Mucosa of rectum (tissue), 2 donors: ENCODE measurements around the gene MAPK9.

ENCODE experiments used
- H3K27ac ChIP-seq, 2 donors: one replicate each; pipeline ENCODE4 v1.7.0; 2013; ENCODE audit warnings: inconsistent platforms in 2 of 2, low read depth in 2 of 2, low read length in 2 of 2
- H3K27me3 ChIP-seq, 2 donors: one replicate each; pipeline ENCODE4 v1.7.0; 2013; ENCODE audit warnings: low read length in 2 of 2; ENCODE audit not compliant: control insufficient read depth in 2 of 2, insufficient read depth in 2 of 2
- H3K36me3 ChIP-seq, 2 donors: one replicate each; pipeline ENCODE4 v1.7.0; 2013; ENCODE audit warnings: low read length in 2 of 2; ENCODE audit not compliant: control insufficient read depth in 2 of 2, insufficient read depth in 2 of 2
- H3K4me1 ChIP-seq, 2 donors: one replicate each; pipeline ENCODE4 v1.7.0; 2013; ENCODE audit warnings: low read length in 2 of 2, mild to moderate bottlenecking in 1 of 2; ENCODE audit not compliant: control insufficient read depth in 2 of 2, insufficient read depth in 2 of 2
- H3K4me3 ChIP-seq, 2 donors: one replicate each; pipeline ENCODE4 v1.7.0; 2013; ENCODE audit warnings: low read length in 2 of 2
- H3K9ac ChIP-seq, 2 donors: one replicate each; pipeline ENCODE4 v1.7.0; 2013; ENCODE audit warnings: low read length in 2 of 2, low read depth in 1 of 2, mild to moderate bottlenecking in 1 of 2
- H3K9me3 ChIP-seq, 2 donors: one replicate each; pipeline ENCODE4 v1.7.0; 2013; ENCODE audit warnings: low read length in 2 of 2; ENCODE audit not compliant: control insufficient read depth in 2 of 2
- donor health status: healthy.
- donor health status: Normal muscosa, but diverticular disease.

The MAPK9 gene

GRCh38 chr5:180294913-180295555 is 3.2 kb upstream of the MAPK9 start:
- H3K9ac ChIP-seq: no peak overlapping the region

DNA sequence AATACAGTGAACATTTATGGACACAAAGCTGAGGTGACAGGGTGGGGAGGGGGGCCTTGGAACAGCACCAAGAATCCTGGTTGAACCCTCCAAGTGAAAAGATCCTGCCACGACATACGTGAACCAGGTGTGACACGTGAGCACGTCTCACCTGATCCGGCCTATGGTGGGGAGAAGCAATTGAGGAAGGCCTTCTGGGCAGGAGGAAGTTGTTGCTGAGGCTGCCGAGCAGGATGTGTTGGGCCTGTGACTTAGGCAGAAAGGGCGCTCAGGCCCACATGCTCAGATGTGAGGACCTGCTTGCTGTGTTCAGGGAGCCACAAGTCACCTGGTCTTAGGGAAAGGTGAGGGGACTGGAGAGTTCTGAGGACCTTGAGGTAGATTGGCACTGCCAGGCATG is 2.5 kb upstream of the MAPK9 start:
- Histone ChIP-seq H3K9me3 (no peaks in the 10 kb centered on the region), H3K36me3 (peaks cover 0 to 3% of the 10 kb centered on the region in 2 donors), H3K4me3 (no peak overlapping the region), H3K27ac (no peak overlapping the region), H3K27me3 (no peaks in the 10 kb centered on the region), H3K4me1 (peaks cover 7 to 8% of the 10 kb centered on the region in 2 donors), H3K9ac (no peak overlapping the region)

More at GRCh38 chr5:180294913-180295555, 3.2 kb upstream of the MAPK9 start:
- Histone ChIP-seq H3K27me3 (no peaks in the 10 kb centered on the region), H3K4me1 (peaks cover 7 to 8% of the 10 kb centered on the region in 2 donors), H3K9me3 (no peaks in the 10 kb centered on the region), H3K4me3 (no peak overlapping the region), H3K36me3 (peaks cover 0 to 3% of the 10 kb centered on the region in 2 donors), H3K27ac (no peak overlapping the region)

DNA sequence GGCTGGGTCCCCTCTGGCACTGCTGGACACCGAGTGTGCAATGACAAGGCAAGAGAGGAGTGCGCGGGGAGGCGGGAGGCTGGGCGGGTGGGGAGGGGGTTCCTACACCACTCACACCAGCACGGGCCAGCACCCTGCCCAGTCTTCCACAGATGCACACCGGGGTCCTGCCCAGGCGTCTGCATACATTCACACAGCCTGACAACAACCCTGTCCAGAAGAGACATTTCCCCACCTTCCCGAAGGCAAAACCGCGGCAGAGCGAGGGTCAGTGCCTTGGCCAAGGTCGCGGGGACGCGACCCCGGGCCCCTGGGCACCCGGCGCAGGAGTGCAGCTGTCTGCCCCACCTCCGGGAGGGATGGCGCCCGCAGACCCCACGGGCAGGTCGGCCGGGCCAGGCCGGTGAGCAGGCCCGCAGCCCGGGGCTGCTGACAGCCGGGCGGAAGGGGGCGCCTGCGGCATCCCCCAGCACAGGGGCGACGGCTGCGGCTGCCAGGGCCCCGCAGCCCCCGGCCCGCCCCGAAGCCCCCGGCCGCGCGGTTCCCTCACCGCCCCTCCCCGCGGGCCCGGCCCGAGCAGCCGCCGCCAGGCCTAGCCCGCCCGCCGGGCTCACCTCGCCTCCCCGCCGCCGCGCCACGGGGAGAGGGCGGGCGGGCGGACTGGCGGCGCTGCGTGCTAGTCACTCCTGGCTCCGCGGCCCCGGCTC is 496 bp downstream of the MAPK9 start:
- Histone ChIP-seq H3K27ac (no peak overlapping the region), H3K27me3 (no peaks in the 10 kb centered on the region), H3K9me3 (no peaks in the 10 kb centered on the region), H3K36me3 (peaks cover 0 to 3% of the 10 kb centered on the region in 2 donors), H3K9ac (peak overlapping the region; percentile 68 to 74), H3K4me3 (peak overlapping the region; percentile 77 to 81), H3K4me1 (peaks cover 8 to 11% of the 10 kb centered on the region in 2 donors)

- Histone ChIP-seq H3K9me3 (no peaks in the 10 kb centered on the region), H3K27ac (no peak overlapping the region), H3K4me1 (peaks cover 8 to 11% of the 10 kb centered on the region in 2 donors), H3K27me3 (no peaks in the 10 kb centered on the region), H3K9ac (no peak overlapping the region), H3K4me3 (peak overlapping the region; percentile 70 to 81), H3K36me3 (peaks cover 0 to 3% of the 10 kb centered on the region in 2 donors)
Measured at GRCh38 chr5:180290568-180291233, 1.2 kb downstream of the MAPK9 start.

DNA sequence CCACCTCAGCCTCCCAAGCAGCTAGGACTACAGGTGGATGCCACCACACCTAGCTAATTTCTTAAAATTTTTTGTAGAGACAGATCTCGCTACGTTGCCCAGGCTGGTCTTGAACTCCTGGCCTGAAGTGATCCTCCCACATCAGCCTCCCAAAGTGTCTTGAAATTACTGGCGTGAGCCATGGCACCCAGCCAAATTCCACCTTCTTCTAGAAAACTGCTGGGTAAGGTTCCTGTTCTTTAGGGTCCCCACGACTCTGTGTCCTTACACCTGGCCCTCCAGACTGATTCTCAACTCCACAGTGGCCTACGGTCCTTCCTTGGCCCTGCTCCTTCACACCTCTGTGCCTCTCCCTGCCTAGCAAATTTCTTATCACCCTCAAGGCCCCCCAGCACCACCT is 1.9 kb downstream of the MAPK9 start:
- Histone ChIP-seq H3K9ac (no peak overlapping the region), H3K4me1 (peaks cover 8 to 11% of the 10 kb centered on the region in 2 donors), H3K4me3 (no peak overlapping the region), H3K36me3 (peaks cover 0 to 5% of the 10 kb centered on the region in 2 donors), H3K9me3 (no peaks in the 10 kb centered on the region), H3K27ac (no peak overlapping the region), H3K27me3 (no peaks in the 10 kb centered on the region)

- Histone ChIP-seq H3K4me1 (peaks cover 8 to 11% of the 10 kb centered on the region in 2 donors), H3K27me3 (no peaks in the 10 kb centered on the region), H3K9me3 (no peaks in the 10 kb centered on the region), H3K4me3 (no peak overlapping the region), H3K36me3 (peaks cover 0 to 5% of the 10 kb centered on the region in 2 donors), H3K27ac (no peak overlapping the region), H3K9ac (no peak overlapping the region)
Measured at GRCh38 chr5:180289433-180289832, 2.5 kb downstream of the MAPK9 start.

DNA sequence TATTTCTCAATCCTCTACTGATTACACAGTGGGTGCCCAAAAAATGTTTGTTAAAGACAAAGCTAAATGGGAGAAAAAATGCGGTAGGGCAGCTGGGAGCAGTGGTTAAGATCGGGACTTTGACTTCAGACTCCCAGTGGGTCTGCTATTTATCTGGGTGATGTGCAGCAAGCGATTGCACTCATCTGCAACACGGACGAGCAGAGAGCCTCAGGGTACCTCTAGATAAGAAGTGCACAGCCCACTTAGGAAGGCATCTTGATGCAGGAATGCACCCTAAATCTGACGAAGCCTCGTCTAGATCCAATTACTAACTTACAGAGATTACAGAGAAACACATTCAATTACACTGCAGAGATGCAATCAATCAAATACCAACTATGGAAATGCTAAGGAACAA is 4.0 kb downstream of the MAPK9 start:
- Histone ChIP-seq H3K9ac (no peak overlapping the region), H3K36me3 (peaks cover 2 to 9% of the 10 kb centered on the region in 2 donors), H3K27me3 (no peaks in the 10 kb centered on the region), H3K4me3 (no peak overlapping the region), H3K4me1 (peaks cover 3 to 6% of the 10 kb centered on the region in 2 donors), H3K9me3 (no peaks in the 10 kb centered on the region), H3K27ac (no peak overlapping the region)

- no peak overlapping the region for H3K27ac ChIP-seq
- no peaks in the 10 kb centered on the region for H3K27me3 ChIP-seq
- no peak overlapping the region for H3K4me3 ChIP-seq
- H3K4me1 ChIP-seq: peaks cover 3 to 6% of the 10 kb centered on the region in 2 donors
- H3K9ac ChIP-seq: no peak overlapping the region
- H3K36me3 ChIP-seq: peaks cover 3 to 14% of the 10 kb centered on the region in 2 donors
- H3K9me3 ChIP-seq: no peaks in the 10 kb centered on the region
Measured at GRCh38 chr5:180287404-180287803, 4.5 kb downstream of the MAPK9 start.

- H3K4me3 ChIP-seq: no peak overlapping the region
- peaks cover 12 to 27% of the 10 kb centered on the region in 2 donors for H3K36me3 ChIP-seq
- H3K9me3 ChIP-seq: no peaks in the 10 kb centered on the region
- no peak overlapping the region for H3K9ac ChIP-seq
- no peak overlapping the region for H3K27ac ChIP-seq
- H3K4me1 ChIP-seq: peaks cover 0 to 3% of the 10 kb centered on the region in 2 donors
- no peaks in the 10 kb centered on the region for H3K27me3 ChIP-seq
Measured at GRCh38 chr5:180284149-180284548, 7.7 kb downstream of the MAPK9 start.

DNA sequence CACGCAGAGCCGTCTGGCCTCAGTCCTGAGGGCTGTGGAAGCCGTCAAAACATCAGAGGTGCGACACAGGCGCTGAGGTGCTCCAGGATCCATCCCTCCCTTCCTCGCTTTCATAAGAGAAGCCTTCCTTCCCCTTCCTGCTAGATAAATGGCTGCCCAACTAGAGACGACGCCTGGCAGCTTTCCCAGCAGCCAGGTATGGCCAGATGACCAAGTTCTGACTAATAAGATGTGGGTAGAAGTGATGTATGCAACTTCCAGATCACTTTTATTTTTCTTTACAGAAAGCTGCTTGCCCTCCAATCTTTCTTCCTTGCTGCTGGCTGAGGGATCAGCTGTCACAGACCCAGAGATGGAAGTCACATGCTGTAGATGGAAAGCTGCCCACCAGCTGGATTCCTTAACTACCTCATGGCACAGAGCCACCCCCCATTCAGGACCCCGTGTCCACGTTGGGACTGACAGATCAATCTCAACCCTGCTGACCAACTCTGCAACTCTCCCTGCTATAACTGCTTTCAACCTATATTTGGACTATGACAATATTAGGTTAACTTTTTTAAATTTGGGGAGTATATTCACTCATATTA is 8.8 kb downstream of the MAPK9 start:
- Histone ChIP-seq H3K4me3 (no peak overlapping the region), H3K4me1 (peaks cover 0 to 3% of the 10 kb centered on the region in 2 donors), H3K9ac (no peak overlapping the region), H3K9me3 (no peaks in the 10 kb centered on the region), H3K27me3 (no peaks in the 10 kb centered on the region), H3K27ac (no peak overlapping the region), H3K36me3 (peaks cover 15 to 30% of the 10 kb centered on the region in 2 donors)
